Measurements from ENCODE around the gene DSCAML1.

DSCAML1 gene

GRCh38 chr11:117381481-117382387 is 415.3 kb downstream of the DSCAML1 start:
- TF ChIP-seq PAX5 (IDR thresholded peaks at IDR 0.05; ENCODE audit: insufficient read depth, low read length, severe bottlenecking), result no peak
- no peak for TF ChIP-seq POU2F2 (IDR thresholded peaks at IDR 0.05; ENCODE audit: low read depth, low read length)
- no peak for TF ChIP-seq TAF1 (IDR thresholded peaks at IDR 0.05; ENCODE audit: low read depth, low read length)
- no peak for TF ChIP-seq POLR2AphosphoS5 (IDR thresholded peaks at IDR 0.05; ENCODE audit: low read depth, low read length)
- TF ChIP-seq SPI1 (IDR thresholded peaks at IDR 0.05; ENCODE audit: low read depth, low read length), result no peak
- TF ChIP-seq POLR2A (IDR thresholded peaks at IDR 0.05; ENCODE audit: low read depth, low read length), result no peak
- DNase-seq (ENCODE audit: insufficient read length, low spot score) (no peak), FAIRE-seq (no peak)

DNA sequence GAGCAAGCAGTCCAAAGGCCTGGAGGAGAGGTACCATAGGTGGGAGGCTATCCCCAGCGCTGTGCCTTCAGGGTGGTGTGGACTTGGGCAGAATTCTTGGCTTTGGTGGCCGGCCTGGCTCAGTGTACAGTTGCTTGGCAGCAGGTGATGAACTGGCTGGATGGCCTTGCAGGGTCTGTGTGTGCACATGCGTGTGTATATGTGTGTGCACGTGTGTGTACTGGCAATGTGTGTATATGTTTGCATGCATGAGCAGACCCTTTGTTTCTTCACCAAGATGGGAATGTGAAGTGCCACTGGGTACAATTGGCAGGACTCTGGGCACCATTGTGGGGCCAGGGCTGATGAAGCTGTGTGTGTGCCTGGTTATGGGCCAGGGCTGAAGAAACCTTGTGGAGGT is 416.3 kb downstream of the DSCAML1 start:
- FAIRE-seq (no peak), DNase-seq (ENCODE audit: insufficient read length, low spot score) (no peak)
- no peak for TF ChIP-seq POLR2AphosphoS5 (IDR thresholded peaks at IDR 0.05; ENCODE audit: low read depth, low read length)
- no peak for TF ChIP-seq SPI1 (IDR thresholded peaks at IDR 0.05; ENCODE audit: low read depth, low read length)
- no peak for TF ChIP-seq TAF1 (IDR thresholded peaks at IDR 0.05; ENCODE audit: low read depth, low read length)
- no peak for TF ChIP-seq PAX5 (IDR thresholded peaks at IDR 0.05; ENCODE audit: insufficient read depth, low read length, severe bottlenecking)
- no peak for TF ChIP-seq POU2F2 (IDR thresholded peaks at IDR 0.05; ENCODE audit: low read depth, low read length)
- TF ChIP-seq POLR2A (IDR thresholded peaks at IDR 0.05; ENCODE audit: low read depth, low read length), result no peak

DNA sequence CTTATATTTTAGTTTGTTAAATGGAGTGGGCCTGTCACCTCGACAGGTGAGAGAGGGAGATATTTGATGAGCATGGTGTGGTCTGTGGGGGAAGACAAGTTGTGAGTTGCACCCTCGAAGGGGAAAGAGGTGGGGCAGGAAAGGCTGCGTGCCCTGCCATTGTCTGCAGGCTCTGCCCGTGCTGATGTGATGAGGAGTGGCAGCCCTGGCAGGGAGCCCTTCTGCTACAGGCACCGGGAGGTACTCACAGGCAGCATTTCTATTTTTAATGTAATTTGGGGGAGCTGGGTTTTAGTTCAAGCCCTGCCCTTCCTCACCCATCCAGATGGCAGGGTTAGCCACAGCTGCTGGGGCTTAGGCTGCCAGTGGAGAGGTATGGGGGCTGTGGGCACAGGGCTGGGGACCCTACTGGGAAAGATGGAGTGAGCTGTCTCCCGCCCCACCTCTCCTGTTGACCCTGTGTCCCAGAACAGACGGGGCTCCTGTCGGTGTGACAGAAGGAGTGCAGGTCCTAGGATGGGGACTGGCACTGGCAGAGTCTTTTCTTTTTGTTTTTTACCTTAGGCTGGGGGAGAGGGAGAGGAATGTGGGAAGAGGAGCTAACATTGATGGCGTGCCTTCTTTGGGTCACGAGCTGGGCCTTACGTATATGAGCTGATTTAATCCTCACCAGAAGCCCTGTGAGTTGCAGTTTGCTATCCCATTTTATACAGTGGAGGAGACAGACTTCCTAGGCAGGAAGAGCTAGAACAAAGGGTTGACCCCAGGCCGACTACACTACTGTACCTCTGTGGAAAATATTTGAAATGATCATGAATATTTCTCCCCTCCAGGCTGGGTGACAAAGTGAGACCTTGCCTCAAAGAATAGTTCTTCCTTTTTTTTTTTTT is 417.8 kb downstream of the DSCAML1 start:
- FAIRE-seq, result no peak
- DNase-seq (ENCODE audit: insufficient read length, low spot score), result no peak
- TF ChIP-seq TAF1 (IDR thresholded peaks at IDR 0.05; ENCODE audit: low read depth, low read length), result no peak

Data from GM12891 (cell line).